ENCODE results near the gene ADCY4.

GRCh38 chr14:24290746-24291145, 44.1 kb downstream of the ADCY4 start:
- TF ChIP-seq EZH2 (IDR thresholded peaks at IDR 0.05; ENCODE audit: borderline replicate concordance, insufficient read depth, low read depth, low read length, poor library complexity, severe bottlenecking) (no peak), CTCF (IDR thresholded peaks at IDR 0.05) (no peak)

Measured in B cell (primary cell).